Liver (tissue), 9 donors: ENCODE results near the gene B3GNT2. TPM values are rescaled to one million over a fixed set of nuclear protein-coding genes. Genes with fewer than 3 reads are reported as not detected.
A peak's percentile ranks its signal among the peaks of the same experiment; 100 is the strongest.

Source experiments
- DNase-seq: peaks from one replicate; pipeline ENCODE4 v3.0.0-alpha.2; 2017; ENCODE audit warnings: low spot score
- H3K27ac ChIP-seq, 2 donors: one replicate each; pipeline ENCODE4 v1.7.0; 2013; ENCODE audit warnings: inconsistent platforms in 2 of 2, low read length in 2 of 2, control low read depth in 1 of 2, low read depth in 1 of 2, mild to moderate bottlenecking in 1 of 2
- H3K27me3 ChIP-seq, 4 donors: one replicate each; pipeline versions ENCODE4 v1.6.1 to v1.7.0; 2013; ENCODE audit warnings: low read length in 3 of 4, inconsistent platforms in 1 of 4, mild to moderate bottlenecking in 1 of 4, moderate library complexity in 1 of 4; ENCODE audit not compliant: control insufficient read depth in 4 of 4, insufficient read depth in 4 of 4
- H3K36me3 ChIP-seq, 4 donors: one replicate each; pipeline versions ENCODE4 v1.6.1 to v1.7.0; 2013; ENCODE audit warnings: low read length in 3 of 4, mild to moderate bottlenecking in 3 of 4, low read depth in 1 of 4, moderate library complexity in 1 of 4; ENCODE audit not compliant: control insufficient read depth in 4 of 4, insufficient read depth in 3 of 4
- H3K4me1 ChIP-seq, 4 donors: one replicate each; pipeline versions ENCODE4 v1.6.1 to v1.7.0; 2013; ENCODE audit warnings: low read length in 3 of 4, mild to moderate bottlenecking in 3 of 4, moderate library complexity in 1 of 4; ENCODE audit not compliant: control insufficient read depth in 4 of 4, insufficient read depth in 4 of 4
- H3K4me3 ChIP-seq, 3 donors: one replicate each; pipeline versions ENCODE4 v1.6.1 to v1.7.0; 2013; ENCODE audit warnings: low read length in 3 of 3, control low read depth in 1 of 3, low read depth in 1 of 3, mild to moderate bottlenecking in 1 of 3
- H3K9ac ChIP-seq, 2 donors: one replicate each; pipeline ENCODE4 v1.7.0; 2013; ENCODE audit warnings: low read length in 2 of 2, mild to moderate bottlenecking in 2 of 2, moderate library complexity in 2 of 2, control low read depth in 1 of 2, low read depth in 1 of 2
- H3K9me3 ChIP-seq, 4 donors: one replicate each; pipeline versions ENCODE4 v1.6.1 to v1.7.0; 2013; ENCODE audit warnings: low read length in 3 of 4; ENCODE audit not compliant: control insufficient read depth in 4 of 4
- EGR1 ChIP-seq, 2 donors: IDR thresholded peaks; 2 replicates each; pipeline ENCODE4 v1.6.1; 2016 to 2018; ENCODE audit warnings: antibody characterized with exemption in 2 of 2, low read depth in 2 of 2
- FOXA1 ChIP-seq: IDR thresholded peaks from 2 replicates; pipeline ENCODE4 v1.6.1; 2016; ENCODE audit warnings: antibody characterized with exemption
- FOXA2 ChIP-seq: IDR thresholded peaks from 2 replicates; pipeline ENCODE4 v1.6.1; 2016; ENCODE audit warnings: antibody characterized with exemption
- GABPA ChIP-seq, 2 donors: IDR thresholded peaks in 1 of 2; conservative IDR thresholded peaks in 1 of 2; 2 replicates each; pipeline ENCODE4 v1.6.1; 2016; ENCODE audit warnings: antibody characterized with exemption in 2 of 2, mild to moderate bottlenecking in 1 of 2, moderate library complexity in 1 of 2
- HNF4A ChIP-seq, 2 donors: conservative IDR thresholded peaks; 2 replicates each; pipeline ENCODE4 v1.6.1; 2016; ENCODE audit warnings: antibody characterized with exemption in 2 of 2, mild to moderate bottlenecking in 2 of 2
- HNF4G ChIP-seq: IDR thresholded peaks from 2 replicates; pipeline ENCODE4 v1.6.1; 2016; ENCODE audit warnings: antibody characterized with exemption
- JUND ChIP-seq, 2 donors: IDR thresholded peaks; 2 replicates each; pipeline ENCODE4 v1.6.1; 2016; ENCODE audit warnings: antibody characterized with exemption in 2 of 2
- MAX ChIP-seq: IDR thresholded peaks from 2 replicates; pipeline ENCODE4 v1.6.1; 2016; ENCODE audit warnings: antibody characterized with exemption
- NR2F2 ChIP-seq: IDR thresholded peaks from 2 replicates; pipeline ENCODE4 v1.6.1; 2016; ENCODE audit warnings: antibody characterized with exemption
- RAD21 ChIP-seq, 2 donors: IDR thresholded peaks; 2 replicates each; pipeline ENCODE4 v1.6.1; 2016; ENCODE audit warnings: antibody characterized with exemption in 2 of 2, mild to moderate bottlenecking in 2 of 2
- REST ChIP-seq: IDR thresholded peaks from 2 replicates; pipeline ENCODE4 v1.6.1; 2016; ENCODE audit warnings: antibody characterized with exemption, mild to moderate bottlenecking
- RXRA ChIP-seq, 2 donors: IDR thresholded peaks; 2 replicates each; pipeline ENCODE4 v1.6.1; 2017 to 2018; ENCODE audit warnings: antibody characterized with exemption in 2 of 2, mild to moderate bottlenecking in 1 of 2
- SP1 ChIP-seq: IDR thresholded peaks from 2 replicates; pipeline ENCODE4 v1.6.1; 2018; ENCODE audit warnings: antibody characterized with exemption, mild to moderate bottlenecking
- TAF1 ChIP-seq: conservative IDR thresholded peaks from 2 replicates; pipeline ENCODE4 v1.6.1; 2016; ENCODE audit warnings: antibody characterized with exemption, mild to moderate bottlenecking
- YY1 ChIP-seq: IDR thresholded peaks from 2 replicates; pipeline ENCODE4 v1.6.1; 2016; ENCODE audit warnings: antibody characterized with exemption, mild to moderate bottlenecking
- ZBTB33 ChIP-seq: IDR thresholded peaks from 2 replicates; pipeline ENCODE4 v1.6.1; 2016; ENCODE audit warnings: antibody characterized with exemption
- WGBS: extraction: QIAGEN DNeasy Blood & Tissue Kit; methylation state at CpG from one replicate; pipeline ENCODE4 v1.1.7; 2013; 5-methylcytosine and 5-hydroxymethylcytosine counted together
- polyA plus RNA-seq, 2 donors: library from polyadenylated mRNA; stranded (reverse) in 1 of 2; unstranded in 1 of 2; fragments of 200-250 nt in 1 of 2; fragments of >200 nt in 1 of 2; fragmentation: Nextera tagmentation in 1 of 2; extraction: Ambion mirVana in 1 of 2; gene quantifications; one replicate each; pipeline versions ENCODE4 v1.2.1 to v1.2.3, GENCODE V29; 2013 to 2015
- total RNA-seq, 2 donors: library from RNA; depleted of rRNA; stranded (reverse); fragments of >200 nt; gene quantifications; one replicate each; pipeline ENCODE4 v1.2.3, GENCODE V29; 2014
- TF ChIP-seq, protein P1 (sequence below): fragments of 150-350 bp; IDR thresholded peaks from 2 replicates; pipeline ENCODE4 v1.5.1; 2017; ENCODE audit warnings: improper control_type of control experiment, low read depth, low read length; ENCODE audit not compliant: missing input control
- TF ChIP-seq, protein P2 (sequence below): IDR thresholded peaks from 2 replicates; pipeline ENCODE4 v1.6.1; 2016; ENCODE audit warnings: antibody characterized with exemption
- donor health status: healthy.
- donor health status: healthy.
- donor health status: healthy.
- donor health status: healthy.
- donor health status: healthy.

The B3GNT2 gene
- total and polyA plus RNA-seq, 4 donors = 6.4 to 20.2 (median 14.2) TPM

DNA sequence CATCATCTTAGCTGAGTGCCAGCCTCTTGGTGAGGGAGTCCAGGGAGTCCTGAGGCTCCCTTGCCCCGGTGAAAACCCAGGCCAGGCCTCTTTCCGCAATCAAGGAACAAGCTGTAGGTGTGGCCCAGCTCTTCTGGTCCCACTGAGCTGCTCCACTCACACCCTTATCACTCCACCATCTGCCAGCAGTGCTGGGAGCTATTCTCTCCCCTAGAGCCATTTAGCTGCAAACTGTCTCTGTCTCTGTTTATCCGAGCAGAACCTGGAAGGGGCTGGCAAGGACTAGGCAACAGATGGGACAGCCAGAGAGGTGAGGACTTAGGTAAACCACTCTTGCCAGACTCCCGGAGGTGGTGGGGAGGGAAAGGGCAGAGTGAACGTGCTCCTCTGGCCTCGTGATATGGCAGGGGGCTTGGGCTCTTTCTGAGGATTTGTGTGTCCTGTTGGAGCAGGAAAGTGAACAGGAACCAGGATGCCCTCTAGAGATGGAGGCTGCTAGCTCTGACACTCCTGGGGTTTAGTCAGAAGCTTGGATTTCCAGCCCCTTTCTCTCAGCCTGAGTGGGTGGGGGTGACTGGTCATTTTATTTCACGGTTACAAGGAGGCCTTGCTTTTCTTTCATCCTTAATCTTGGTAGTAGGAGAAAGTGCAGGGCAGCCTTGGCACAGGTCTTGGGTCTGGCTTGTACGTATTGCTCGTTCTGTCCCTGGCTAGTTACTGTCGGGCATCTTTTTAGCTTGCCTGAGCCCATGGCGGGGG, 19.6 kb downstream of the B3GNT2 start:
- no peaks in the 10 kb centered on the region for H3K9me3 ChIP-seq
- H3K4me1 ChIP-seq = peaks cover 4 to 23% (median 11%) of the 10 kb centered on the region in 4 donors
- no peak overlapping the region for H3K9ac ChIP-seq
- peak; percentile 50 for DNase-seq
- TF ChIP-seq FOXA1 (no peak), TAF1 (no peak), REST (no peak), ZBTB33 (no peak), GABPA (IDR thresholded peaks at IDR 0.05 in 1 of 2, conservative IDR thresholded peaks at IDR 0.05 in 1 of 2) (no peak), HNF4G (no peak), RAD21 (IDR thresholded peaks at IDR 0.05) (no peak), SP1 (no peak), FOXA2 (no peak), YY1 (no peak), HNF4A (conservative IDR thresholded peaks at IDR 0.05) (no peak), MAX (no peak), EGR1 (IDR thresholded peaks at IDR 0.05; ENCODE audit: low read depth in 2 of 2) (no peak), RXRA (IDR thresholded peaks at IDR 0.05) (no peak), NR2F2 (no peak), JUND (IDR thresholded peaks at IDR 0.05) (no peak)
- TF ChIP-seq, protein P1, sequence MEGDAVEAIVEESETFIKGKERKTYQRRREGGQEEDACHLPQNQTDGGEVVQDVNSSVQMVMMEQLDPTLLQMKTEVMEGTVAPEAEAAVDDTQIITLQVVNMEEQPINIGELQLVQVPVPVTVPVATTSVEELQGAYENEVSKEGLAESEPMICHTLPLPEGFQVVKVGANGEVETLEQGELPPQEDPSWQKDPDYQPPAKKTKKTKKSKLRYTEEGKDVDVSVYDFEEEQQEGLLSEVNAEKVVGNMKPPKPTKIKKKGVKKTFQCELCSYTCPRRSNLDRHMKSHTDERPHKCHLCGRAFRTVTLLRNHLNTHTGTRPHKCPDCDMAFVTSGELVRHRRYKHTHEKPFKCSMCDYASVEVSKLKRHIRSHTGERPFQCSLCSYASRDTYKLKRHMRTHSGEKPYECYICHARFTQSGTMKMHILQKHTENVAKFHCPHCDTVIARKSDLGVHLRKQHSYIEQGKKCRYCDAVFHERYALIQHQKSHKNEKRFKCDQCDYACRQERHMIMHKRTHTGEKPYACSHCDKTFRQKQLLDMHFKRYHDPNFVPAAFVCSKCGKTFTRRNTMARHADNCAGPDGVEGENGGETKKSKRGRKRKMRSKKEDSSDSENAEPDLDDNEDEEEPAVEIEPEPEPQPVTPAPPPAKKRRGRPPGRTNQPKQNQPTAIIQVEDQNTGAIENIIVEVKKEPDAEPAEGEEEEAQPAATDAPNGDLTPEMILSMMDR = no peak
- TF ChIP-seq, protein P2, sequence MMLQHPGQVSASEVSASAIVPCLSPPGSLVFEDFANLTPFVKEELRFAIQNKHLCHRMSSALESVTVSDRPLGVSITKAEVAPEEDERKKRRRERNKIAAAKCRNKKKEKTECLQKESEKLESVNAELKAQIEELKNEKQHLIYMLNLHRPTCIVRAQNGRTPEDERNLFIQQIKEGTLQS = no peak
- 81% methylated on average over 11 of the region's 11 CpGs for WGBS
- no peak overlapping the region for H3K4me3 ChIP-seq
- peak overlapping the region in 1 of 2 donors; percentile 20 for H3K27ac ChIP-seq
- no peaks in the 10 kb centered on the region for H3K36me3 ChIP-seq
- no peaks in the 10 kb centered on the region for H3K27me3 ChIP-seq
